Measurements from ENCODE around the gene TRIAP1.
A peak's percentile ranks its signal among the peaks of the same experiment; 100 is the strongest.

TRIAP1 gene

DNA sequence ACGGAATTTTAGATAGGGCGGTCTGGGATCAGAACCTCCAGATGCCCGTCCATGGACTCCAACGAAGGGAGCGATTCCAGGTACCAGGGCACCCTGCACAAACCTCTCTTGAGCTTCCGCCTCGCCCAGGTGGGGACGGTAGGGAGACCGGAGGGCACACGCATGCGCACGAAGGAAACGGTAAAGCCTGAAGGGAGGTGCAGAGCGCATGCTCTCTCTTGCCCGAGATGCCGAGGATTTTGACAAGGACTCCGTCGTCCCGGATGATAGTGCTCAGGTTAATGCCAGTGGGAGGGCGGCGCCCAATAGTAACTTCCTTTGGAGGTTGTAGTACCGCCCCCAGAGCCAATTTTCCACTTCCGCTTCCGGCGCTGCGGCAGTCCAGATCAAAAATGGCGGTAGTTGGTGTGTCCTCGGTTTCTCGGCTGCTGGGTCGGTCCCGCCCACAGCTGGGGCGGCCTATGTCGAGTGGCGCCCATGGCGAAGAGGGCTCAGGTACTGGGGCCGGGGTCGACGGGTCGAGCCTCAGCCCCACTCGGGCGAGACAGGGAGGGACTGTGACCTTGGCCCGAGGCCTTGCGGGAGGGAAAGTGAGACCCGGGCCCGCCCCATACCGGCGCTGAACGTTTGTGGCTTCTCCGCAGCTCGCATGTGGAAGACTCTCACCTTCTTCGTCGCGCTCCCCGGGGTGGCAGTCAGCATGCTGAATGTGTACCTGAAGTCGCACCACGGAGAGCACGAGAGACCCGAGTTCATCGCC, 8.3 kb downstream of the TRIAP1 start, which contains the start of gene COX6A1:
TSS of gene COX6A1 (plus strand) at position 379 of the 760 bp plus-strand sequence. CDS start at position 393, 14 bp downstream.
- H3K14ac ChIP-seq (ENCODE audit: low read length), result peak within 1 kb of the TSS; percentile 74
- H2AK5ac ChIP-seq (ENCODE audit: low read length), result peak within 1 kb of the TSS; percentile 57
- peak; percentile 99 to 100 for DNase-seq
- peaks cover 5% of the 10 kb centered on the region for H3K79me1 ChIP-seq (ENCODE audit: low read length)
- H2BK120ac ChIP-seq (ENCODE audit: insufficient read depth, low read length, poor library complexity), result peak within 1 kb of the TSS; percentile 39
- no CpG with 5 or more reads among the region's 59 CpGs for WGBS (ENCODE audit: extremely low coverage, insufficient coverage, insufficient read length)
- H3K4me3 ChIP-seq (ENCODE audit: low read depth, low read length), result peak within 1 kb of the TSS; percentile 95
- peak within 1 kb of the TSS; percentile 78 for H4K12ac ChIP-seq (ENCODE audit: low read depth, low read length)
- H3K4me1 ChIP-seq (ENCODE audit: control insufficient read depth in 1 of 2, insufficient read depth in 2 of 2, low read length in 2 of 2), result peaks cover 2 to 8% of the 10 kb centered on the region in 2 experiments
- H3K9me3 ChIP-seq (ENCODE audit: insufficient read depth, low read depth, low read length), result no peaks in the 10 kb centered on the region
- peak within 1 kb of the TSS; percentile 98 for H3K4me2 ChIP-seq (ENCODE audit: low read length)
- peak within 1 kb of the TSS; percentile 85 for H4K8ac ChIP-seq (ENCODE audit: low read depth, low read length)
- H3K23ac ChIP-seq (ENCODE audit: low read length), result no peak within 1 kb of the TSS
- H4K91ac ChIP-seq (ENCODE audit: low read depth, low read length), result peak within 1 kb of the TSS; percentile 53
- no peak within 1 kb of the TSS for H2BK12ac ChIP-seq (ENCODE audit: low read length)
- H3K18ac ChIP-seq (ENCODE audit: low read length), result peak within 1 kb of the TSS; percentile 60
- H3K27me3 ChIP-seq (ENCODE audit: insufficient read depth, low read length), result no peaks in the 10 kb centered on the region
- H3K79me2 ChIP-seq (ENCODE audit: control insufficient read depth, insufficient read depth, low read length, poor library complexity), result peaks cover 8% of the 10 kb centered on the region
- H2AFZ ChIP-seq (ENCODE audit: insufficient read depth, low read length, poor library complexity), result peak within 1 kb of the TSS; percentile 82
- no peak within 1 kb of the TSS for H2BK5ac ChIP-seq (ENCODE audit: low read depth, low read length, poor library complexity)
- peak within 1 kb of the TSS; percentile 90 for H3K4ac ChIP-seq (ENCODE audit: low read depth, low read length)
- H3K27ac ChIP-seq (ENCODE audit: low read depth, low read length), result peak within 1 kb of the TSS; percentile 60
- peak within 1 kb of the TSS; percentile 93 for H3K9ac ChIP-seq (ENCODE audit: low read length)
- H3K36me3 ChIP-seq (ENCODE audit: control insufficient read depth in 1 of 2, insufficient read depth in 2 of 2, low read length in 2 of 2), result peaks cover 13% of the 10 kb centered on the region in 2 experiments

DNA sequence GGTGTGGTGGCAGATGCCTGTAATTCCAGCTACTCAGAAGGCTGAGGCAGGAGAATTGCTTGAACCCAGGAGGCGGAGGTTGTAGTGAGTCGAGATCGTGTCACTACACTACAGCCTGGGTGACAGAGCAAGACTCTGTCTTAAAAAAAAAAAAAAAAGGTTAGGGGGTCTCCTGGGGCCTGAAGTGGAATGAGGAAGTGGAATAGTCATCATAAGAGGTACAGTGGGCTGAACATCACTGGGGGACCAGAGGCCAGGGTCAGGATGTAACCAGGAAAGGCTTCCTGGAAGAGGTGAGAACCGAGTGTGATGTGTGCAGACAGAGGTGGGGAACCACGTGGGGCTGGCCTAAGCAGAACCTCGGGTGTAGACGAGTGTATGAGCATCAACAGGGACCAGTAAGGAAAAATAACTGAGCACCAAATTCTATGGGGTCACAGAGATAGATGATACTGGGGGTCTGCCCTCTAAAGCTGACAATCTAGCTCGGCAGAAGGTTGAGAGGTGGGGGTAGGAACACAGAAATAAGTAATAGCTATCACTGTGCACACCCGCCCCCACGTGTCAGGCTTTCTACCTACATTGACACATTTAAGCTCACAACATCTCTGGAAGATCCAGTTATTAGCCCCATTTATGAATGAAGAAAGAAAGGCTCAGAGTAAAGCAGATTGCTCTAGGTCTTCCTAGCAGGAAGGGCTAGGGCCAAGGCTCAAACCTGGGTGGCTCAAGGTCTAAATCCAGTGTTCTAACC, 13.2 kb downstream of the TRIAP1 start:
- no peak overlapping the region for H2BK120ac ChIP-seq (ENCODE audit: insufficient read depth, low read length, poor library complexity)

DNA sequence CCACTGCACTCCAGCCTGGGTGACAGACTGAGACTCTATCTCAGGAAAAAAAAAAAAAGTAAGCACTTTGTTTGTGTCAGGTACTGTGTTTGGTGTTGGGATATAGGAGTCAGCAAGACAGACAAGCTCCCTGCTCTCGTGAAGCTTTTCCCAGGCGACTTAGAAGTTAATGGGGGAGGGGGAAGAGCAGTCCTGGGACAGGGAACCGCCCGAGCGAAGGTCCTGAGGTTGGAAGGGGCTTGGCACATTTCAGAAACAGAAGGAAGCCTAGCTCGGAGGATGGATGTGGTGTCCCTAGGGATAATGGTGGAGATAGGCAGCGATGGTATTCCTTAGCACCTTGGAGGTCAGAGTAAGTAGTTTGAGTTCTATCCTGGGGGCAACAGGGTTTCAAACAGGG, 16.8 kb downstream of the TRIAP1 start:
- no peak overlapping the region for H4K12ac ChIP-seq (ENCODE audit: low read depth, low read length)
- H3K9ac ChIP-seq (ENCODE audit: low read length), result no peak overlapping the region
- no peaks in the 10 kb centered on the region for H3K36me3 ChIP-seq (ENCODE audit: control insufficient read depth in 1 of 2, insufficient read depth in 2 of 2, low read length in 2 of 2)
- H3K4me3 ChIP-seq (ENCODE audit: low read depth, low read length), result no peak overlapping the region
- no peak overlapping the region for H2BK120ac ChIP-seq (ENCODE audit: insufficient read depth, low read length, poor library complexity)
- no peaks in the 10 kb centered on the region for H3K27me3 ChIP-seq (ENCODE audit: insufficient read depth, low read length)
- H2BK12ac ChIP-seq (ENCODE audit: low read length), result peak overlapping the region; percentile 25
- H4K8ac ChIP-seq (ENCODE audit: low read depth, low read length), result no peak overlapping the region
- H3K27ac ChIP-seq (ENCODE audit: low read depth, low read length), result no peak overlapping the region
- H3K4ac ChIP-seq (ENCODE audit: low read depth, low read length), result no peak overlapping the region
- DNase-seq, result no peak
- peaks cover 0 to 2% of the 10 kb centered on the region in 2 experiments for H3K4me1 ChIP-seq (ENCODE audit: control insufficient read depth in 1 of 2, insufficient read depth in 2 of 2, low read length in 2 of 2)
- H3K79me1 ChIP-seq (ENCODE audit: low read length), result no peaks in the 10 kb centered on the region
- no peak overlapping the region for H2AFZ ChIP-seq (ENCODE audit: insufficient read depth, low read length, poor library complexity)
- H2AK5ac ChIP-seq (ENCODE audit: low read length), result no peak overlapping the region
- no peaks in the 10 kb centered on the region for H3K9me3 ChIP-seq (ENCODE audit: insufficient read depth, low read depth, low read length)
- no peak overlapping the region for H3K14ac ChIP-seq (ENCODE audit: low read length)
- H3K23ac ChIP-seq (ENCODE audit: low read length), result no peak overlapping the region
- H2BK5ac ChIP-seq (ENCODE audit: low read depth, low read length, poor library complexity), result no peak overlapping the region
- H4K91ac ChIP-seq (ENCODE audit: low read depth, low read length), result no peak overlapping the region
- H3K18ac ChIP-seq (ENCODE audit: low read length), result no peak overlapping the region
- no CpG with 5 or more reads among the region's 7 CpGs for WGBS (ENCODE audit: extremely low coverage, insufficient coverage, insufficient read length)
- H3K79me2 ChIP-seq (ENCODE audit: control insufficient read depth, insufficient read depth, low read length, poor library complexity), result no peaks in the 10 kb centered on the region
- H3K4me2 ChIP-seq (ENCODE audit: low read length), result no peak overlapping the region

More for the DNA sequence above, 13.2 kb downstream of the TRIAP1 start:
- Histone ChIP-seq H3K4me1 (ENCODE audit: control insufficient read depth in 1 of 2, insufficient read depth in 2 of 2, low read length in 2 of 2) (peaks cover 0 to 2% of the 10 kb centered on the region in 2 experiments), H3K79me1 (ENCODE audit: low read length) (peaks cover 3% of the 10 kb centered on the region), H3K4me3 (ENCODE audit: low read depth, low read length) (no peak overlapping the region), H3K36me3 (ENCODE audit: control insufficient read depth in 1 of 2, insufficient read depth in 2 of 2, low read length in 2 of 2) (no peaks in the 10 kb centered on the region), H4K91ac (ENCODE audit: low read depth, low read length) (no peak overlapping the region), H2BK12ac (ENCODE audit: low read length) (no peak overlapping the region), H3K27me3 (ENCODE audit: insufficient read depth, low read length) (no peaks in the 10 kb centered on the region), H4K8ac (ENCODE audit: low read depth, low read length) (no peak overlapping the region), H2AK5ac (ENCODE audit: low read length) (no peak overlapping the region), H3K14ac (ENCODE audit: low read length) (no peak overlapping the region), H4K12ac (ENCODE audit: low read depth, low read length) (no peak overlapping the region), H3K27ac (ENCODE audit: low read depth, low read length) (no peak overlapping the region), H3K4ac (ENCODE audit: low read depth, low read length) (no peak overlapping the region), H3K79me2 (ENCODE audit: control insufficient read depth, insufficient read depth, low read length, poor library complexity) (peaks cover under 1% of the 10 kb centered on the region), H3K18ac (ENCODE audit: low read length) (no peak overlapping the region), H3K4me2 (ENCODE audit: low read length) (no peak overlapping the region), H2AFZ (ENCODE audit: insufficient read depth, low read length, poor library complexity) (no peak overlapping the region), H3K9me3 (ENCODE audit: insufficient read depth, low read depth, low read length) (no peaks in the 10 kb centered on the region), H3K23ac (ENCODE audit: low read length) (no peak overlapping the region), H2BK5ac (ENCODE audit: low read depth, low read length, poor library complexity) (no peak overlapping the region), H3K9ac (ENCODE audit: low read length) (no peak overlapping the region)
- no peak for DNase-seq
- WGBS (ENCODE audit: extremely low coverage, insufficient coverage, insufficient read length), result no CpG with 5 or more reads among the region's 10 CpGs

DNA sequence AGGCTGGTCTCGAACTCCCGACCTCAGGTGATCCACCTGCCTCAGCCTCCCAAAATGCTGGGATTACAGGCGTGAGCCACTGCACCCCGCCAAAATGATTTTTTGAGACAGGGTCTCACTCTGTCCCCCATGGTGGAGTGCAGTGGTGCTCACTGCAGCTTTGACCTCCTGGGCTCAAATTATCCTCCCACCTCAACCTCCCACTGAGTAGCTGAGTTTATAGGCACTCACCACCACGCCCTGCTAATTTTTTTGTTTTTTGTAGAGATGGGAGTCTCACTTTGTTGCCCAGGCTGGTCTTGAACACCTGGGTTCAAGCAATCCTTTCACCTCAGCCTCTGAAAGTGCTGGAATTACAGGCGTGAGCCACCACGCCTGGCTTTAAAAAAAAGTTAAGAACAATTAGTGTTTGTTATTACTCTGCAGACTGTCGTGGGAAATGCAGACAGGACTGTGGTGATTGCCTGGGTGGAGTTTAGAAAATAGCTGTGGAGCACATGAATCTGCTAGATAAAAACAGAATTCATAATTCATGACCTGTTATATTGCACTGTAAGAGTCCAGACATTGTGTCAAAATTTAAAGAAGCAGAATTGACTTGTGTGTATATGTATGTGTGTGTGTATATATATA, 17.5 kb downstream of the TRIAP1 start:
- H3K79me2 ChIP-seq (ENCODE audit: control insufficient read depth, insufficient read depth, low read length, poor library complexity), result no peaks in the 10 kb centered on the region
- no CpG with 5 or more reads among the region's 8 CpGs for WGBS (ENCODE audit: extremely low coverage, insufficient coverage, insufficient read length)
- H3K9me3 ChIP-seq (ENCODE audit: insufficient read depth, low read depth, low read length), result no peaks in the 10 kb centered on the region
- H4K91ac ChIP-seq (ENCODE audit: low read depth, low read length), result no peak overlapping the region
- H3K9ac ChIP-seq (ENCODE audit: low read length), result no peak overlapping the region
- H3K4ac ChIP-seq (ENCODE audit: low read depth, low read length), result no peak overlapping the region
- peaks cover 0 to 2% of the 10 kb centered on the region in 2 experiments for H3K4me1 ChIP-seq (ENCODE audit: control insufficient read depth in 1 of 2, insufficient read depth in 2 of 2, low read length in 2 of 2)
- no peaks in the 10 kb centered on the region for H3K27me3 ChIP-seq (ENCODE audit: insufficient read depth, low read length)
- no peak overlapping the region for H4K8ac ChIP-seq (ENCODE audit: low read depth, low read length)
- H3K36me3 ChIP-seq (ENCODE audit: control insufficient read depth in 1 of 2, insufficient read depth in 2 of 2, low read length in 2 of 2), result no peaks in the 10 kb centered on the region
- H3K18ac ChIP-seq (ENCODE audit: low read length), result no peak overlapping the region
- H3K4me3 ChIP-seq (ENCODE audit: low read depth, low read length), result no peak overlapping the region
- no peak overlapping the region for H3K14ac ChIP-seq (ENCODE audit: low read length)
- no peak overlapping the region for H2BK12ac ChIP-seq (ENCODE audit: low read length)
- no peak overlapping the region for H2BK5ac ChIP-seq (ENCODE audit: low read depth, low read length, poor library complexity)
- no peak overlapping the region for H2AK5ac ChIP-seq (ENCODE audit: low read length)
- no peak overlapping the region for H3K4me2 ChIP-seq (ENCODE audit: low read length)
- H2AFZ ChIP-seq (ENCODE audit: insufficient read depth, low read length, poor library complexity), result no peak overlapping the region
- no peak overlapping the region for H3K27ac ChIP-seq (ENCODE audit: low read depth, low read length)
- no peak for DNase-seq
- H3K23ac ChIP-seq (ENCODE audit: low read length), result no peak overlapping the region
- H3K79me1 ChIP-seq (ENCODE audit: low read length), result no peaks in the 10 kb centered on the region
- H4K12ac ChIP-seq (ENCODE audit: low read depth, low read length), result no peak overlapping the region
- no peak overlapping the region for H2BK120ac ChIP-seq (ENCODE audit: insufficient read depth, low read length, poor library complexity)

All from trophoblast cell (in vitro differentiated cells and primary cell).